Measurements from ENCODE around the gene CNTN5. TPM values are rescaled to one million over a fixed set of nuclear protein-coding genes. Genes with fewer than 3 reads are reported as not detected.
"Not testable (repeated sequence)": the region's sequence is repeated elsewhere in the genome, so short reads cannot be mapped to it uniquely, and the experiment has no call there.

Gene CNTN5
- total RNA-seq, 6 donors from 2014 or later, result 0.13 to 1.0 (median 0.57) TPM; not detected in 2

DNA sequence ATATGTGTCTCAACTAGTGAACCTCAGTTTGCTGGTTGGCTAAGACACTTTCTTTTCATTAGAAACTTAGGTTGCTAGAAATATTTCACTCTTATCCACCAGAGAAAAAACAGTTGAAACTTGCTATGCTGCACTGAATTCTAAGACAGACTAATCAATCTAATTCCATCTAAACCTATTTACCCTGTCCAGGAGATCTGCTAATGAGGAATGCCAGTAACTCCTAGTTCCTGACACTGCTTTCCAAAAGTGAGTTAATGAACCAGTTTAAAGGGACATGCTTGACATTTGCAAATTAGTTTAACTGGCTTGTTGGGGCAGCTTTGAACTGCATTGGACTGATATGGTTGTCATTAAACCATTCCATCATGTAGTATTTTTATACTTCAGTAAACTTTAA lies 258.5 kb downstream of the CNTN5 start:
- H3K27ac ChIP-seq, result no peak overlapping the region
- no peak for ATAC-seq (ENCODE audit: low FRiP score in 2 of 2)

DNA sequence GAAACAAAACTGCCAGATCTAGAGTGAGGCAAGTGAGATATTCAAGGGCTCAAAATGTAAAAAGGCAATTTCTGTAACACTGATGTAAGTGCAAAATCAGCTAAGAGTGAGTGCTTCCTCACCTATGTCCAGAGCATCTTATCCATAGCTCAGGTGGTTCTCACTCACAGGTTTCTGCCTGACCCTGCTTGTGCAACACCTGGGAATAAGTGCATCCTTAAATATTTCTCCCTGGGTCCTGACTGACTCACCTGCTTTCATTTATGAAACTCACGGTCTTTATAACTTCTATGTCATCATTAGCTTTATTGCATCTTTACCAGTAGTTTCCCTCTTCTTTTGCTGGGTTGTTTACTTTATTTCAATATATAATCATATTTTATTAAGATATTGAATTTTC lies 260.6 kb downstream of the CNTN5 start:
- 78 to 86% methylated on average over 1 of the region's 1 CpG for WGBS, 2 donors
- H3K4me3 ChIP-seq, result no peak overlapping the region
- ATAC-seq (ENCODE audit: low FRiP score in 2 of 2) (no peak), DNase-seq (no peak)
- no peaks in the 10 kb centered on the region for H3K27me3 ChIP-seq
- no peaks in the 10 kb centered on the region for H3K36me3 ChIP-seq
- TF ChIP-seq EP300 (IDR thresholded peaks at IDR 0.05) (no peak), POLR2A (IDR thresholded peaks at IDR 0.05) (no peak), POLR2AphosphoS5 (IDR thresholded peaks at IDR 0.05) (no peak)
- TF ChIP-seq, protein P1, sequence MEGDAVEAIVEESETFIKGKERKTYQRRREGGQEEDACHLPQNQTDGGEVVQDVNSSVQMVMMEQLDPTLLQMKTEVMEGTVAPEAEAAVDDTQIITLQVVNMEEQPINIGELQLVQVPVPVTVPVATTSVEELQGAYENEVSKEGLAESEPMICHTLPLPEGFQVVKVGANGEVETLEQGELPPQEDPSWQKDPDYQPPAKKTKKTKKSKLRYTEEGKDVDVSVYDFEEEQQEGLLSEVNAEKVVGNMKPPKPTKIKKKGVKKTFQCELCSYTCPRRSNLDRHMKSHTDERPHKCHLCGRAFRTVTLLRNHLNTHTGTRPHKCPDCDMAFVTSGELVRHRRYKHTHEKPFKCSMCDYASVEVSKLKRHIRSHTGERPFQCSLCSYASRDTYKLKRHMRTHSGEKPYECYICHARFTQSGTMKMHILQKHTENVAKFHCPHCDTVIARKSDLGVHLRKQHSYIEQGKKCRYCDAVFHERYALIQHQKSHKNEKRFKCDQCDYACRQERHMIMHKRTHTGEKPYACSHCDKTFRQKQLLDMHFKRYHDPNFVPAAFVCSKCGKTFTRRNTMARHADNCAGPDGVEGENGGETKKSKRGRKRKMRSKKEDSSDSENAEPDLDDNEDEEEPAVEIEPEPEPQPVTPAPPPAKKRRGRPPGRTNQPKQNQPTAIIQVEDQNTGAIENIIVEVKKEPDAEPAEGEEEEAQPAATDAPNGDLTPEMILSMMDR (IDR thresholded peaks at IDR 0.05), result no peak
- no peak overlapping the region for H3K27ac ChIP-seq
- H3K9me3 ChIP-seq, result no peaks in the 10 kb centered on the region
- H3K4me1 ChIP-seq, result no peaks in the 10 kb centered on the region

More for the DNA sequence above, 258.5 kb downstream of the CNTN5 start:
- no peaks in the 10 kb centered on the region for H3K4me1 ChIP-seq
- no peaks in the 10 kb centered on the region for H3K9me3 ChIP-seq
- H3K36me3 ChIP-seq, result no peaks in the 10 kb centered on the region
- DNase-seq, result no peak
- TF ChIP-seq EP300 (IDR thresholded peaks at IDR 0.05) (no peak), POLR2AphosphoS5 (IDR thresholded peaks at IDR 0.05) (no peak), POLR2A (IDR thresholded peaks at IDR 0.05) (no peak)
- TF ChIP-seq, protein P1 (IDR thresholded peaks at IDR 0.05), result no peak
- H3K27me3 ChIP-seq, result no peaks in the 10 kb centered on the region
- H3K4me3 ChIP-seq, result no peak overlapping the region

DNA sequence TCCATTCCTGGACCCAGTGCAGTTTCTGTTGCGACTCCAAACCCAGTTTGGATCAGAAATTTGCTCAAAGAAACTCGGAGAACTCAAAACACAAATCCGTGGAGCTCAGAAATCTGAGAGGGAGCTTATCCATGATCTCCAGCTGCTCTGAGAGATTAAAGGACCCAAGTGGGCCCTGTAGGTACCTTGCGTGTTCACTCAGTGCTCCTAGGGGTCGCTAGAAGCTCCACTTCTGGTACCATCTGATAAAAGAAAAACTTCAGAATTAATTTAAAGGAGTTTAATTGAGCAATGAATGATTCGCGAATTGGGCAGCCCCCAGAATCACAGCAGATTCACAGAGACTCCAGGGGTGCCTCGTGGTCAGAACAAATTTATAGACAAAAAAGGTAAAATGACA lies 277.2 kb downstream of the CNTN5 start:
- H3K9me3 ChIP-seq; H3K36me3 ChIP-seq; H3K4me1 ChIP-seq; ATAC-seq (ENCODE audit: low FRiP score in 2 of 2); DNase-seq; H3K4me3 ChIP-seq; H3K27me3 ChIP-seq; H3K27ac ChIP-seq: not testable (repeated sequence)
- WGBS, 2 donors, result 71 to 73% methylated on average over 8 of the region's 8 CpGs

DNA sequence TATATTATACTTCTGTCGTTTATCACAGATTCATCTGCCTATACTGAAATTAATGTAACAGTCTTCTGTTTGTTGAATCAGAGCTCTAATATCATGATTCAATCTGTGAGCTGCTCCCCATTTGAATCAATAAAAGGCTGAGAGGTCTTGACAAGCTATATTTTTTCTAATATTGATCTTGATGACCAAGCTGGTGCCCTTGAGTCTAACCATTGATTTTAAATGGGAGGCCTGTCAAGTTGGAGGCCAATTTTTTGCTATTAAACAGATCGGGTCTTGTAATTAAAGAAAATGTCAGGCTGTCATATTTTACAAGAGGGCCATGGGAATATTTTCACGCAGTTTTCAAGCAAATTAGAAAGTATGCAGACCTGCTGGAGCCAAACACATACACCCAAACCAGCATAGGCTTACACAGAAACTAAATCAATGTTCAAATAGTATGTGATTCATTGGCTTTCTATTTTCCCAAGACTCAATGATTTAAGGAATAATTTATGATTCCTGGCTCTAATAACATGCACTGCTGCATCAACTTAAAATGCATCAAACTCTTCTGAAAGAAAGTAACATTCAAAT lies 286.9 kb downstream of the CNTN5 start:
- no peaks in the 10 kb centered on the region for H3K36me3 ChIP-seq
- H3K4me1 ChIP-seq, result no peaks in the 10 kb centered on the region
- H3K4me3 ChIP-seq, result no peak overlapping the region
- 80 to 82% methylated on average over 3 of the region's 3 CpGs for WGBS, 2 donors
- ATAC-seq (ENCODE audit: low FRiP score in 2 of 2), result no peak
- no peak overlapping the region for H3K27ac ChIP-seq
- no peaks in the 10 kb centered on the region for H3K27me3 ChIP-seq
- no peak for DNase-seq
- H3K9me3 ChIP-seq, result no peaks in the 10 kb centered on the region
- TF ChIP-seq POLR2AphosphoS5 (IDR thresholded peaks at IDR 0.05), result no peak
- TF ChIP-seq EP300 (IDR thresholded peaks at IDR 0.05), result no peak
- TF ChIP-seq, protein P1 (IDR thresholded peaks at IDR 0.05), result no peak
- TF ChIP-seq POLR2A (IDR thresholded peaks at IDR 0.05), result no peak

DNA sequence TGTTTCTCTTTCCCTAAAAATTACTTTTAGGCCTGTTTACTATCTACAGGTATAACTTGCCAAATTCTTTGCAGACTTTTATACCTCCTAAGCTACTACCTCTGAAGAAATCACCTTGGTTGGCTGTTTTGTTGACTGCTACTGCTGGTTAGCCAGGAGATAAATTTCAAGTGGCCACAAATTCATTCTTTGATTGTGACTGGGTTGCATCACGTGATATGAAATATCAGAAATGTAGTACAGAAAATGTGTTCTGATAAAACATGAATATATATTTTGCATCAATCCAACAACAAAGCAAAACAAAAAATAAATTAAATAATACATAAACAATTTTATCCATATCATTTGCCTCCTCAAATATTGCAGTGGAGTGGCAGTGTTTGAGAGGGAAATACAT lies 291.1 kb downstream of the CNTN5 start:
- no peak for TF ChIP-seq POLR2A (IDR thresholded peaks at IDR 0.05)
- TF ChIP-seq, protein P1 (IDR thresholded peaks at IDR 0.05), result no peak
- no peak for TF ChIP-seq EP300 (IDR thresholded peaks at IDR 0.05)
- TF ChIP-seq POLR2AphosphoS5 (IDR thresholded peaks at IDR 0.05), result no peak
- DNase-seq, result no peak
- Histone ChIP-seq H3K27me3 (no peaks in the 10 kb centered on the region), H3K4me3 (no peak overlapping the region), H3K4me1 (no peaks in the 10 kb centered on the region), H3K36me3 (no peaks in the 10 kb centered on the region), H3K9me3 (no peaks in the 10 kb centered on the region), H3K27ac (no peak overlapping the region)
- no peak for ATAC-seq (ENCODE audit: low FRiP score in 2 of 2)
- WGBS, 2 donors, result 91 to 100% methylated on average over 1 of the region's 1 CpG

Measured in upper lobe of left lung (tissue), 6 donors.